Activated CD4-positive, alpha-beta T cell treated with anti-CD3 and anti-CD28 coated beads, Interleukin-2, amount 10 ng/mL, durations not matched to agents 24 days and 14 days (primary cell): ENCODE results near the gene EXOSC5. TPM values are rescaled to one million over a fixed set of nuclear protein-coding genes. Genes with fewer than 3 reads are reported as not detected.
"Not testable (repeated sequence)": the region's sequence is repeated elsewhere in the genome, so short reads cannot be mapped to it uniquely, and the experiment has no call there.

Source experiments
- DNase-seq: peaks from one replicate; pipeline ENCODE4 v3.0.0; 2022
- H3K27ac Mint-ChIP-seq: one replicate; pipeline ENCODE4 v1.8.0; 2022; ENCODE audit warnings: mild to moderate bottlenecking, mixed read lengths
- H3K27me3 Mint-ChIP-seq: one replicate; pipeline ENCODE4 v1.8.0; 2022; ENCODE audit warnings: mixed read lengths
- H3K36me3 Mint-ChIP-seq: one replicate; pipeline ENCODE4 v1.8.0; 2022; ENCODE audit warnings: low read depth, mild to moderate bottlenecking, mixed read lengths
- H3K4me1 Mint-ChIP-seq: one replicate; pipeline ENCODE4 v1.8.0; 2021; ENCODE audit warnings: mixed read lengths
- H3K4me3 Mint-ChIP-seq: one replicate; pipeline ENCODE4 v1.8.0; 2022; ENCODE audit warnings: mild to moderate bottlenecking, moderate library complexity, mixed read lengths
- H3K9me3 Mint-ChIP-seq: one replicate; pipeline ENCODE4 v1.8.0; 2021; ENCODE audit warnings: mixed read lengths
- intact Hi-C: fragments of 100-400 bp; cut with micrococcal nuclease; formaldehyde crosslinking; loops from one replicate; pipeline ENCODE4 v1.15.1; 2023
- total RNA-seq: library from RNA; stranded (reverse); gene quantifications from 2 replicates; pipeline ENCODE4 v1.2.3, GENCODE V29; 2022

Gene EXOSC5
- total RNA-seq, 1 donor from 2014 or later = 69.2 TPM

GRCh38 chr19:41350735-41351338, 46.3 kb downstream of the EXOSC5 start:
- Mint-ChIP-seq H3K27me3 (no peaks in the 10 kb centered on the region), H3K27ac (peak overlapping the region; percentile 88), H3K4me1 (peaks cover 37% of the 10 kb centered on the region), H3K9me3 (no peaks in the 10 kb centered on the region), H3K4me3 (peak overlapping the region; percentile 92), H3K36me3 (peaks cover 44% of the 10 kb centered on the region)
- intact Hi-C loops = loop anchor here (1.0 to 10.0 kb wide), 3 partner anchors 88 to 576 kb away; partner anchors contain the start of genes ARHGEF1, MIA and RAB4B
- DNase-seq = no peak

- H3K27me3 Mint-ChIP-seq, H3K9me3 Mint-ChIP-seq, H3K27ac Mint-ChIP-seq, intact Hi-C loops, H3K4me3 Mint-ChIP-seq, DNase-seq: not testable (repeated sequence)
- Mint-ChIP-seq H3K4me1 (peaks cover 39% of the 10 kb centered on the region), H3K36me3 (peaks cover 62% of the 10 kb centered on the region)
These were observed 50.2 kb downstream of the EXOSC5 start for GRCh38 chr19:41346916-41347315.

GRCh38 chr19:41344162-41344561, 53.0 kb downstream of the EXOSC5 start:
- peaks cover 68% of the 10 kb centered on the region for H3K36me3 Mint-ChIP-seq
- H3K9me3 Mint-ChIP-seq = no peaks in the 10 kb centered on the region
- peaks cover 29% of the 10 kb centered on the region for H3K4me1 Mint-ChIP-seq
- no peak overlapping the region for H3K27ac Mint-ChIP-seq
- no peaks in the 10 kb centered on the region for H3K27me3 Mint-ChIP-seq
- no peak for DNase-seq
- no peak overlapping the region for H3K4me3 Mint-ChIP-seq
- intact Hi-C loops = no loop called here

- Mint-ChIP-seq H3K9me3 (no peaks in the 10 kb centered on the region), H3K36me3 (peaks cover 70% of the 10 kb centered on the region), H3K27me3 (no peaks in the 10 kb centered on the region), H3K4me3 (no peak overlapping the region), H3K4me1 (peaks cover 28% of the 10 kb centered on the region), H3K27ac (peak overlapping the region; percentile 20)
- intact Hi-C loops = no loop called here
- no peak for DNase-seq
These were observed 55.3 kb downstream of the EXOSC5 start for GRCh38 chr19:41341669-41342490.

- no peak overlapping the region for H3K27ac Mint-ChIP-seq
- intact Hi-C loops = no loop called here
- H3K4me3 Mint-ChIP-seq = no peak overlapping the region
- no peak for DNase-seq
- H3K36me3 Mint-ChIP-seq = peaks cover 71% of the 10 kb centered on the region
- H3K27me3 Mint-ChIP-seq = no peaks in the 10 kb centered on the region
- H3K4me1 Mint-ChIP-seq = peaks cover 33% of the 10 kb centered on the region
- no peaks in the 10 kb centered on the region for H3K9me3 Mint-ChIP-seq
These were observed 57.2 kb downstream of the EXOSC5 start for GRCh38 chr19:41339936-41340335.

Other genes with a start within 250 kb of the EXOSC5 start
- 0.70 and 1.0 TPM in 2 replicates for gene CYP2S1, start 204.1 kb downstream of the EXOSC5 start, total RNA-seq
- gene AXL, start 178.1 kb downstream of the EXOSC5 start, total RNA-seq = 0.19 and 0.70 TPM in 2 replicates
- gene HNRNPUL1, start 133.0 kb downstream of the EXOSC5 start, total RNA-seq = 256 and 258 TPM in 2 replicates
- 30.4 and 30.7 TPM in 2 replicates for gene CCDC97, start 87.2 kb downstream of the EXOSC5 start, total RNA-seq
- 125 and 127 TPM in 2 replicates for gene TGFB1, start 43.4 kb downstream of the EXOSC5 start, total RNA-seq
- 6.3 and 8.6 TPM in 2 replicates for gene B9D2, start 33.2 kb downstream of the EXOSC5 start, total RNA-seq
- 4.2 and 5.8 TPM in 2 replicates for gene TMEM91, start 20.8 kb downstream of the EXOSC5 start, total RNA-seq
- 11.4 and 20.1 TPM in 2 replicates for gene BCKDHA, start 459 bp upstream of the EXOSC5 start, total RNA-seq
- 0.37 and 0.83 TPM in 2 replicates for gene B3GNT8, start 30.0 kb upstream of the EXOSC5 start, total RNA-seq
- gene DMAC2, start 42.6 kb upstream of the EXOSC5 start, total RNA-seq = 52.6 and 58.7 TPM in 2 replicates
- not detected in 2 replicates for gene ERICH4, start 45.8 kb upstream of the EXOSC5 start, total RNA-seq
- gene CEACAM21, start 178.8 kb upstream of the EXOSC5 start, total RNA-seq = 31.1 and 32.8 TPM in 2 replicates
- gene CEACAM4, start 229.7 kb upstream of the EXOSC5 start, total RNA-seq = not detected in 2 replicates